ENCODE results near the gene NKG7. TPM values are rescaled to one million over a fixed set of nuclear protein-coding genes. Genes with fewer than 3 reads are reported as not detected.
A peak's percentile ranks its signal among the peaks of the same experiment; 100 is the strongest.
"Not testable (repeated sequence)": the region's sequence is repeated elsewhere in the genome, so short reads cannot be mapped to it uniquely, and the experiment has no call there.

NKG7 gene
- total and polyA plus RNA-seq, 3 donors from 2014 or later = 0.63 to 8.7 TPM; not detected in 1

- Histone ChIP-seq H3K4me1 (no peaks in the 10 kb centered on the region), H3K4me3 (no peak overlapping the region), H3K36me3 (ENCODE audit: low read depth, missing control alignments) (no peaks in the 10 kb centered on the region), H3K27me3 (no peaks in the 10 kb centered on the region), H3K27ac (no peak overlapping the region), H3K9me3 (no peaks in the 10 kb centered on the region)
- WGBS, 2 donors = 51 to 77% methylated on average over 6 of the region's 6 CpGs
- DNase-seq = peak; percentile 60
- TF ChIP-seq CTCF (IDR thresholded peaks at IDR 0.05) (peak; percentile 15 to 48 (median 24)), POLR2A (IDR thresholded peaks at IDR 0.05) (no peak)
- intact Hi-C loops (cut with DNase I; ENCODE audit: low total_unique reads) = no loop called here
These were observed 35.2 kb upstream of the NKG7 start for GRCh38 chr19:51407511-51408131.

GRCh38 chr19:51402117-51402516, 29.7 kb upstream of the NKG7 start:
- intact Hi-C loops (cut with DNase I; ENCODE audit: low total_unique reads) = no loop called here
- no peaks in the 10 kb centered on the region for H3K27me3 ChIP-seq
- no peaks in the 10 kb centered on the region for H3K36me3 ChIP-seq (ENCODE audit: low read depth, missing control alignments)
- no peak for TF ChIP-seq POLR2A (IDR thresholded peaks at IDR 0.05)
- no peak for TF ChIP-seq CTCF (IDR thresholded peaks at IDR 0.05)
- H3K9me3 ChIP-seq = no peaks in the 10 kb centered on the region
- H3K4me1 ChIP-seq = no peaks in the 10 kb centered on the region
- 93 to 96% methylated on average over 9 of the region's 9 CpGs for WGBS, 2 donors
- DNase-seq = no peak
- H3K4me3 ChIP-seq = no peak overlapping the region
- no peak overlapping the region for H3K27ac ChIP-seq

- intact Hi-C loops (cut with DNase I; ENCODE audit: low total_unique reads) = loop anchor here (5.0 kb wide), 1 partner anchor 653 kb away; no protein-coding TSS in a partner anchor
These were observed 27.5 kb upstream of the NKG7 start for GRCh38 chr19:51399936-51400335.

GRCh38 chr19:51399231-51399630, 26.8 kb upstream of the NKG7 start:
- Histone ChIP-seq H3K4me3 (no peak overlapping the region), H3K4me1 (no peaks in the 10 kb centered on the region), H3K27me3 (no peaks in the 10 kb centered on the region), H3K9me3 (no peaks in the 10 kb centered on the region), H3K36me3 (ENCODE audit: low read depth, missing control alignments) (no peaks in the 10 kb centered on the region), H3K27ac (no peak overlapping the region)
- TF ChIP-seq POLR2A (IDR thresholded peaks at IDR 0.05) (no peak), CTCF (IDR thresholded peaks at IDR 0.05) (no peak)
- WGBS, 2 donors = 90 to 97% methylated on average over 5 of the region's 5 CpGs
- no peak for DNase-seq
- intact Hi-C loops (cut with DNase I; ENCODE audit: low total_unique reads) = loop anchor here (5.0 kb wide), 1 partner anchor 652 kb away; no protein-coding TSS in a partner anchor

More at GRCh38 chr19:51399936-51400335, 27.5 kb upstream of the NKG7 start:
- H3K36me3 ChIP-seq (ENCODE audit: low read depth, missing control alignments); H3K9me3 ChIP-seq; H3K27ac ChIP-seq; H3K27me3 ChIP-seq; H3K4me3 ChIP-seq; DNase-seq; H3K4me1 ChIP-seq: not testable (repeated sequence)
- WGBS, 2 donors = 87 to 97% methylated on average over 7 of the region's 7 CpGs

- TF ChIP-seq CTCF (IDR thresholded peaks at IDR 0.05) = peak in 2 of 3 experiments; percentile 19 to 51
- no peak for TF ChIP-seq POLR2A (IDR thresholded peaks at IDR 0.05)
- no peak overlapping the region for H3K4me3 ChIP-seq
- no peaks in the 10 kb centered on the region for H3K27me3 ChIP-seq
- H3K36me3 ChIP-seq (ENCODE audit: low read depth, missing control alignments) = no peaks in the 10 kb centered on the region
- 54 to 55% methylated on average over 7 of the region's 7 CpGs for WGBS, 2 donors
- H3K27ac ChIP-seq = no peak overlapping the region
- no peaks in the 10 kb centered on the region for H3K9me3 ChIP-seq
- H3K4me1 ChIP-seq = peaks cover 5% of the 10 kb centered on the region
- no peak for DNase-seq
- intact Hi-C loops (cut with DNase I; ENCODE audit: low total_unique reads) = loop anchor here (5.0 kb wide), 1 partner anchor 651 kb away; no protein-coding TSS in a partner anchor
These were observed 25.7 kb upstream of the NKG7 start for GRCh38 chr19:51398096-51398704.

GRCh38 chr19:51397453-51397852, 25.0 kb upstream of the NKG7 start:
- H3K36me3 ChIP-seq (ENCODE audit: low read depth, missing control alignments); H3K4me3 ChIP-seq; DNase-seq; H3K4me1 ChIP-seq; H3K27ac ChIP-seq; H3K9me3 ChIP-seq; H3K27me3 ChIP-seq: not testable (repeated sequence)
- intact Hi-C loops (cut with DNase I; ENCODE audit: low total_unique reads) = loop anchor here (5.0 kb wide), 1 partner anchor 650 kb away; no protein-coding TSS in a partner anchor
- 64 to 71% methylated on average over 9 of the region's 9 CpGs for WGBS, 2 donors
